Hematopoietic multipotent progenitor cell treated with erythropoietin and hydrocortisone succinate and interleukin-3 and kit ligand, for 15 days (in vitro differentiated cells): ENCODE measurements around the gene ANKRD40.
A peak's percentile ranks its signal among the peaks of the same experiment; 100 is the strongest.
"Not testable (repeated sequence)": the region's sequence is repeated elsewhere in the genome, so short reads cannot be mapped to it uniquely, and the experiment has no call there.

Experiments used
- DNase-seq: peaks from one replicate; pipeline ENCODE4 v3.0.0-alpha.2; 2015; ENCODE audit warnings: low spot score

ANKRD40 gene

GRCh38 chr17:50707289-50708049, at the start of gene ANKRD40:
Gene ANKRD40, minus strand, starts transcription at chr17:50707914. Its CDS starts 260 bp downstream, at chr17:50707654.
- DNase-seq: peak; percentile 88

GRCh38 chr17:50754521-50754920, 46.8 kb upstream of the ANKRD40 start:
- no peak for DNase-seq

GRCh38 chr17:50749245-50749644, 41.5 kb upstream of the ANKRD40 start:
- no peak for DNase-seq

- no peak for DNase-seq
Observed at GRCh38 chr17:50745631-50746030, 37.9 kb upstream of the ANKRD40 start.

- no peak for DNase-seq
Observed at GRCh38 chr17:50739098-50739497, 31.4 kb upstream of the ANKRD40 start.

- no peak for DNase-seq
Observed at GRCh38 chr17:50737118-50737698, 29.5 kb upstream of the ANKRD40 start.

GRCh38 chr17:50735287-50735686, 27.6 kb upstream of the ANKRD40 start:
- no peak for DNase-seq

- peak; percentile 69 for DNase-seq
Observed at GRCh38 chr17:50731575-50732460, 24.1 kb upstream of the ANKRD40 start.

GRCh38 chr17:50728881-50729765, 21.4 kb upstream of the ANKRD40 start:
- DNase-seq: no peak

GRCh38 chr17:50728112-50728429, 20.4 kb upstream of the ANKRD40 start:
- DNase-seq: no peak

- DNase-seq: no peak
Observed at GRCh38 chr17:50725769-50726655, 18.3 kb upstream of the ANKRD40 start.

GRCh38 chr17:50724622-50725021, 16.9 kb upstream of the ANKRD40 start:
- DNase-seq: not testable (repeated sequence)

- DNase-seq: no peak
Observed at GRCh38 chr17:50722746-50723145, 15.0 kb upstream of the ANKRD40 start.

GRCh38 chr17:50721194-50722010, 13.7 kb upstream of the ANKRD40 start:
- DNase-seq: peak; percentile 59

- DNase-seq: peak; percentile 34
Observed at GRCh38 chr17:50719924-50720794, 12.4 kb upstream of the ANKRD40 start.

- DNase-seq: peak; percentile 96
Observed at GRCh38 chr17:50719144-50719923, 11.6 kb upstream of the ANKRD40 start, which contains the start of gene LUC7L3. Gene LUC7L3, plus strand, starts transcription at chr17:50719603. Its CDS starts 130 bp downstream, at chr17:50719733.

- no peak for DNase-seq
Observed at GRCh38 chr17:50715471-50715870, 7.8 kb upstream of the ANKRD40 start.

GRCh38 chr17:50712641-50713040, 4.9 kb upstream of the ANKRD40 start:
- DNase-seq: no peak
